Measurements from ENCODE around the gene CATSPERE.
"Not testable (repeated sequence)": the region's sequence is repeated elsewhere in the genome, so short reads cannot be mapped to it uniquely, and the experiment has no call there.

CATSPERE gene

DNA sequence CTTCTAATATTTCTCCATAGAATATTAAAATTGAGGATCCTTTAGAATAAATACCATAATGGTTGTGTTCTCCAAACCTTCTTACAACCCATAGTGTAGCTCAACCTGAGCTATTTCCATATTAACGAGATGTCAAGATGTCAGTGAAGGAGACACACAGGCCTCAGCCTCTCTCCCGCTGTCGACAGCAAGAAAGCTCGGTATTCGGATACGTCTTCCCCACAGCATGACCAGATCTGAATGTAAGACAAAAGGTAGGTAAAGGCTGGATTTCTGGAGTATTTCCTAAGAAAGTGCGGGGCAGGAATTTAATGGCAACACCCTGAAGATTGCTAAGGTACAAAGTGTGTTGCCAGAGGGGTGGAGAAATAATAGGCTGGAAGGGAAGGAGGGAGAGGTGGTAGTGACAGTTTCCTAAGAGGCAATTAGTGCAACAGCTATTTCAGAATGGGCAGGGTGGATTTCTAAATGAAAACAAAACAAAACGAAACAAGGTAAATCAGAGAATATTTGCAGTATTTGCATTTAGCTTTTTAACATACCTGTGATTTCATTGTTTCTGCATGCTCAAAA lies 11.1 kb upstream of the CATSPERE start:
- no peak for DNase-seq

DNA sequence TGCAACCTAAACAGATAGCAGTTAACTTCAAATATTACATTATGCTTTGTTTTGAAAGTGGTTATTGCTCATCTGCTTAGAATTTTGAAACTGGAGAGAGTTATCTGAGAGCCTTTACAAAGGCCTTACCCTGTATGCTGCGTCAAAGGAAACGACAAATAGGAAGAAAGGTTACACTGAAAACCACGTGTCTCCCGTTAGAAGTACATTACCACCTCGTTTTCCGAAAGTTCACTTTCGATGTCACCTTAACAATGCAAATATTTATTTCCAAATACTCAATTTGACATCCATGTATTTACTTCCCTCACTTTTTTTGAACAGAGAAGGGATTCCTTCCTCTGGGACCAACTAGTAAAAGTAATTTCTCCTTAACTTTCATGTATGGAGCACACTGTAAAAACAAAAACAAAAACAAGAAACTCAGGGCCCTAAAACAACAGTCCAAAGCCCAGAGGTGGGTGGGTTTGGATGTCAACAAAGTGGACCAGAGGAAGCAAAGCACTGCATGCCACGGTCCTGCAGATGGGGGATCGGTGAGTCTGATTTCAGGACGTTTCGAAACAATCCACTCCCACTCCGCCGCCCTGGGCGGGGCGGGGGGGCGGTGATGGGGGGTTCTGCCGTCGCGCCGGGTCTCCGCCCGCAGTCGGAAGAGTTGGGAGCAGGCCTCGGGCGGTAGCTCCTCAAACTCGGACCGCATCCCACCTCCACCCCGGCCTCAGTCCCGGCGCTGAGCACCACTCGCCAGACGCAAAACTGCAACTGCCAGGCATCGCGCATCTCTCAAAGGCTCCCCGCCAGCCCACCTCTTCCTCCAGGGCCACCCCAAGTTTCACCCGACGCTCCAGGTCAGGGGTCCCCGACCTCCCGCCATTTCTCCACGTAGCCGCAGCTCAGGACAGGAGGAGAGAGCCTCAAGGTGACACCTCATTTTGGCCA lies 10.2 kb upstream of the CATSPERE start:
- peak; percentile 38 for DNase-seq

DNA sequence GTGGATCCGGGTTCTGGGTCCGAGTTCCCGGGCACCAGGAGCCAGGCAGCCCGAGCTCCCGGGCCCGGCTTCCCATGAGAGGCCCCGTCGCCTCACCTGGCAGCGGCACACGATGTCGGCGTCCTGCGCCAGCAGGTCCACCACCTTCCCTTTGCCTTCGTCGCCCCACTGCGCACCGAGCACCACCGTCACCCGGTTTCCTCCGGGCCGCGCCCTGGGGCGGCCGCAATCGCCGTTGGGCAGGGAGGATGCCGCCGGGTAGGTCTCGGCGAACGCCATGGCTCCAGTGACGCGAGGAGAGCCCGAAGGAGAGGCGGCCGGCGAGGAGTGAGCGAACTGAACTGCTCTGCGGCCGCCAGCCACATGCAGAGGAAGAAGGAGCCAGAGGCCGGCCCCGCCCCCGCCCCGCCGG lies 9.5 kb upstream of the CATSPERE start, which contains the start of gene ADSS2:
TSS of gene ADSS2 (minus strand) at position 371 of the 412 bp plus-strand sequence. CDS start at position 279, 92 bp downstream.
- no peak for DNase-seq

DNA sequence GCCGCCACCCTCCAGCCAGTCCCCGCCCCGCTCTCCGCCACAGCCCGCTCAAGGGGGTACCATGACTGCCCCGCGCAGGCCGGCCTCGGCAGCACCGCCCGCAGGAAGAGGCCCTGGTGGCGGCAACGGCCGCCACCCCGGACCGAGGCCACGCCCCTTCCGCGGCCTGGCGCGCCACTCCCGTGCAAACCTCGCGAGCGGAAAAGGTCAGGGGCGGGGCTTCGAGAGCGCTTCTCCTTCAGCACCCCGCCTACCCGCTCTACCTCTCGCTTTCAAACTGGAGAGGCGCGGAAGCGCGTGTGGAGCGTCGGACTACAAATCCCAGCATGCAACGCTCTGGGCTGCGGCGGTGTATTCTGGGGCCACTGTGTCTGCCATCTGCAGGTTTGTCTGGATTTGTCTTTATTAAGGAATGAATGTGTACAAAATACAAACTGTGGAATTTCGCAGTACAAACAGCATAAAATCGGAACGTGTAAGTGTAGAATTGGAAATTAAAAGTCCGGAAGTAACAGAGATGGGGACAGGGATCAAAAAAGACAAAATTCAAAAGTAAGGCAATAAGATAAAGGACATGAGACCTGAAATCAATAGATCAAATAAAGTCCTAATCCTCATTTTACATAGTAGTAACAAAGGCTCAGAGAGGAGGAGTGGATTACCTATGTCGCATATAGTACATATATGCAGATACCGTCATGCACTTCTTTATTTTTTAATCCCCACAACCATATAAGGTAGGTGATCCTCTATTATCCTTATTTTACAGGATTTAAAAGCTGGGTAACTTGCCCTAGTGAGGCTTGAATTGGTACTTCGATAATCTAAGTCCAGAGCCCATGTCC lies 8.9 kb upstream of the CATSPERE start:
- DNase-seq: peak; percentile 99

DNA sequence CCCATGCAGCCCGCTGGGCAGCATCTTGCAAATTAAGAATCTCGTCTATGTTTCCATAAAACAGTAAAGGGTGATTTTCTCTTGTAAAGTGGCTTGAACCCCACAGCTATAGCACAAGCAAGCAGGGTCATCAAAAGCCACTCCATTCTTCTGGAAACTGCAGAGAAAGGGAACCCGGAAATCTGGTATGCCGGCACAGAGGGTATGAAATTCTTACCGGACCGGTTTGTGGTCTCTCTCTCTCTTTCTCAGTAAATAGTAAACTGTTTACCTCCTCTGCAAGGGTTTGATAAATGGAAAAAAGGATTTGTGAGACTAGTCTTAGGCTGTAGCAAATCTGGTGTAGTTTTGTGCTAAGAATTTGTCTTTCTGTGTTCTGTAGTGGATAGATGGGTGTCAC lies 6.7 kb upstream of the CATSPERE start:
- DNase-seq: no peak

DNA sequence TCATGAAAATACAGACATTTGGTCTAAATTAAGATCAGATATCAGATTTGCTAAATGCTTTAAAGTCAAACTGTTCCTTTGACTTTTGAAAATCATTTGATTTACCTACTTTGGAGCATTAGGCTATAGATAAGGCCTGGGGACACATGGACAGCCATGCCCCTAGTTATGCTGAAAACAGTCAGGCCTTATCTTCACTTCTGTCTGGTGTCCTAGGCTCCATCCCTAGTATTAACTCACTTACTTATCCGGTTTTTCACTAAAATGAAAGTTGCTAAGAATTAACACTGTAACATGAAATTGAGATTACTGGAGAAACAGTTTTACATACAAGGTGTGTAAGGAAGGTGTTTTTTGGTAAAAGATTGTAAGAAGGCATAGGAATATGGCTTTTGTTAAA lies 4.5 kb upstream of the CATSPERE start:
- no peak for DNase-seq

DNA sequence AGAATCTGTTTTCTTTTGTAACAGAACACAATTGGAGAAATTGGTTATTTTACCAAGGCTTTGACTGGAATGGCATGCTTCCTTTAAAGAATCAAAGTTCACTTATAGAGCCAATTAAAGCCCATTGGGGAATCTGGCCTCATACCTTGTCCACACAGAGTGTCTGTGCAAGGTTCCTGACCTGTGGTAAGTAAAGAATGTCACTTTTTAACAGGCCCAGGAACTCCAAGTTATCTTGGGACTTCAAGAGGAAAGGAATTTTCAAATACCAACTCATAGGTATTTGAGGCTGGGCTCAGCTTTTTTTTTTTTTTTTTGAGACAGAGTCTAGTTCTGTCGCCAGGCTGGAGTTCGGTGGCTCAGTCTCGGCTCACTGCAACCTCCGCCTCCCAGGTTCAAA lies 2.3 kb upstream of the CATSPERE start:
- DNase-seq: no peak

DNA sequence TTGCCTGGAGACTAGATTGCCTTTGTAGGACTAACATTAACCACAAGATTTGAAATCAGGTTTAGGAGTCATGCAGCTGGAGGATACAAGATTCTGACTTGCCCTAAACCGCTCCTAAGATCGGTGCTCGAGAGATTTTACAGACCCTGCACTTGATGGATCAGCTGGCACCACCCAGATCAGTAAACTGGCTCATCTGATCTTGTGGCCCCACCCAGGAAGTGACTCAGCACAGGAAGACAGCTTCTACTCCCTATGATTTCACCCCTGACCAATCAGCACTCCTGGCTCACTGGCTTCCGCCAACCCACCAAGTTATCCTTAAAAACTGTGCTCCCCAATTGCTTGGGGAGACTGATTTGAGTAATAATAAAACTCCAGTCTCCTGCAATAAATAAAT lies 876 bp upstream of the CATSPERE start:
- DNase-seq: no peak

DNA sequence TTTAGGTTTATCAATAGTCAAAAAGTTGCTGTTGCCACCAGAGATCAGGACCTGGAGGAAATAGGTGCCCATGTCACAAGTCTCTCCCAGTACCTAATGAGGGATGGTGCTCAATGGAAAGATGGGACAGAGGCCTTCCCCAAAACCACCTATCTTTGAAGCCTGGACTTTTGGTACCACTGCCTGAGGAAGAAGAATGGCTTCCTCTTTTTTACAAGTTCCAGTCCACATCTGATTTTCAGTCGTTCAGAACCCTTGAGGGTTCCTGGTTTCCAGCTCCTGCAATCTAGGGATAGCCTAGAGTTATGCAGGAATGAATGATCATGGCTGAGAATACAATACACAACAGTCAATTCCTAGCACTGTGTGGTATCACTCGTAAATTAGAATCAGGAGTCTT lies 5.7 kb downstream of the CATSPERE start:
- no peak for DNase-seq

DNA sequence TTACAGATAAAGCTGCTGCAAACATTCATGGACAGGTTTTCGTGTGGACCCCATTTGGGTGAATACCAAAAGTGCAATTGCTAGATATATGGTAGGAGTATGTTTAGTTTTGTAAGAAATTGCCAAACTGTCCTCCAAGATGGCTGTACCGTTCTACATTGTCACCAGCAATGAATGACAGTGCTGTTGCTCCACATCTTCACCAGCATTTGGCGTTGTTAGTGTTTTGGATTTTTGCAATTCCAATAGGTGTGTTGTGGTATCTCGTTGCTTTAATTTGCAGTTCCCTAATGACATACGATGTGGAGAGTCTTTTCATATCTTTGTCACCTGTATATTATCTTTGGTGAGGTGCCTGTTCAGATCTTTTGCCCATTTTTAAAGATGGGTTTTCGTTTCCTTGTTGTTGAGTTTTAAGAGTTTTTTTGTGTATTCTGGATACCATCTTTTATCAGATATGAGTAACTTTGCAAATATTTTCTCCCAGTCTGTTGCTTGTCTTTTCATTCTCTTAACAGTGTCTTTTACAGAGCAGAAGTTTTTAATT lies 12.1 kb downstream of the CATSPERE start:
- DNase-seq: no peak

DNA sequence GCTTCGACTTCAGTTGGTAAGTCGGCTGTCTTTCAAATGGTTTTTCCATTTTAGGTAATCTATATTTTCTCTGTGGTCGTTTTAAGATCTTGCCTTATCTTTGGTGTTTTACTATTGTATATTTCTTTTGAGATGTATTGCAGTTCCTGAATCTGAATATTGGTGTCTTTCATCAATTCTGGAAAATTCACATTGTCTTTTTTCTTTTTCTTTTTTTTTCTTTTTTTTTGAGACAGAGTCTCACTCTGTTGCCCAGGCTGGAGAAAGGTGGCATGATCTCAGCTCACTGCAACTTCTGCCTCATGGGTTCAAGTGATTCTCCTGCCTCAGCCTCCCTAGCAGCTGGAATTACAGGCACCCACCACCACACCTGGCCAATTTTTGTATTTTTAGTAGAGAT lies 23.9 kb downstream of the CATSPERE start:
- not testable (repeated sequence) for DNase-seq

DNA sequence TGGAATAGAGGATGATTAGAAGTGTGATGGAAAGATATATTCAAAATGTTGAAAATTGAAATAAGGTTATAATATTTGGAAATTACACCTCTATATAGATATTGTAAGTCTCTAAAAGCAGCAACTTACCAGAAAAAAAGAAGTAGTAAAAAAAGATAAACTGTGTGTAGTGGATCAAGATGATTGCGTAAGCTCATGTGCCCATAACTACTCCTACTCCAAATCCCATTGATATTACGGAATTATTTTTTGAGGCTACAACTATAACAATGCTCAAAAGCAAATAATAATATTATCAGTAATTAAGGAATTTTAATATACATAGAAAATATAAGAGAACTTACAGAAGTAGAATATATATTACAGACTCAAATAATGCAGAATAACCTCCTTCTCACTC lies 33.6 kb downstream of the CATSPERE start:
- DNase-seq: no peak

DNA sequence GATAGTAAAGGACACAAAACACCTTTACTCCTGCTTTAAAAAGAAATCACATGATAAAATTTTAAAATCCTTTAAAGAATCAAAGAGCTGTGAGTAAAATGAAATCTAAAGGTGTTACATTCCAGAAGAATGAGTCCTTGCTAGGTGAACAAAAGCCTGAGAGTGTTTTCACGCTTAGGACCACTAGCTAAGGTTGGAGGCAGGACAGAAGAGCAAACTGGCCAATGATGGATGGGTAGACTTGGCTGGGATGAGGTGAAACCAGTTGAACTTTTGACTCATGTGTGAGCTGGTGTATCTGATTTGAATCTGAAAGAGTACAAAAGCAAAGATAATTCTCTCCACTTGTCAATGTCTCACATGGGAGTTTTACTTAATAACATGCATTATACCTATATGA lies 35.1 kb downstream of the CATSPERE start:
- no peak for DNase-seq

DNA sequence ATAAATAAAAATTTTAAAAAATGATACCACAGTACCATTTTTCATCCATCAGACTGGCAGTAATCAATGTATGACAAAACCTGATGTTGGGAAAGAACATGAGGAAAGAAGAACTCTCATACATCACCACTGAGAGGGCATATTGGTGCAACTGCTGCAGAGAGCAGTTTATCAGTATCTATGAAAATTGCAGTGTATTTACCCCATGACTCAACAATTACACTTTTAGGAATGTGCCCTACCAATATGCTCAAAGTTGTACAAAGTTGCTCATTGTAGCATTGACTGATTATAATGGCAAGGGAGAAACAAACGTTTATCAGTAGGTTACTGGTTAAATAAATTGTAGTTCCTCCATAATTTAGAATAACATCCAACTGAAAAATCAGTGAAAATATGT lies 36.7 kb downstream of the CATSPERE start:
- DNase-seq: no peak

DNA sequence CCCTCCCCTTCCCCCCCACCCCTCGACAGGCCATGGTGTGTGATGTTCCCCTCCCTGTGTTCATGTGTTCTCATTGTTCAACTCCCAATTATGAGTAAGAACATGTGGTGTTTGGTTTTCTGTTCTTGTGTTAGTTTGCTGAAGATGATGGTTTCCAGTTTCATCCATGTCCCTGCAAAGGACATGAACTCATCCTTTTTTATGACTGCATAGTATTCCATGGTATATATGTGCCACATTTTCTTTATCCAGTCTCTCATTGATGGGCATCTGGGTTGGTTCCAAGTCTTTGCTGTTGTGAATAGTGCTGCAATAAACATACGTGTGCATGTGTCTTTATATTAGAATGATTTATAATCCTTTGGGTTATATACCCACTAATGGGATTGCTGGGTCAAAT lies 38.4 kb downstream of the CATSPERE start:
- DNase-seq: not testable (repeated sequence)

DNA sequence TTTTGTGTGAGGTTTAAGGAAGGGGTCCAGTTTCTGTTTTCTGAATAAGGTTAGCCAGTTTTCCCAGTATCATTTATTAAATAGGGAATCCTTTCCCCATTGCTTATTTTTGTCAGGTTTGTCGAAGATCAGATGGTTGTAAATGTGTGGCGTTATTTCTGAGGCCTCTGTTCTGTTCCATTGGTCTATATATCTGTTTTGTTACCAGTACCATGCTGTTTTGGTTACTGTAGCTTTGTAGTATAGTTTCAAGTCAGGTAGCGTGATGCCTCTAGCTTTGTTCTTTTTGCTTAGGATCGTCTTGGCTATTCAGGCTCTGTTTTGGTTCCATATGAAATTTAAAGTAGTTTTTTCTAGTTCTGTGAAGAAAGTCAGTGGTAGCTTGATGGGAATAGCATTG lies 39.4 kb downstream of the CATSPERE start:
- DNase-seq: not testable (repeated sequence)

DNA sequence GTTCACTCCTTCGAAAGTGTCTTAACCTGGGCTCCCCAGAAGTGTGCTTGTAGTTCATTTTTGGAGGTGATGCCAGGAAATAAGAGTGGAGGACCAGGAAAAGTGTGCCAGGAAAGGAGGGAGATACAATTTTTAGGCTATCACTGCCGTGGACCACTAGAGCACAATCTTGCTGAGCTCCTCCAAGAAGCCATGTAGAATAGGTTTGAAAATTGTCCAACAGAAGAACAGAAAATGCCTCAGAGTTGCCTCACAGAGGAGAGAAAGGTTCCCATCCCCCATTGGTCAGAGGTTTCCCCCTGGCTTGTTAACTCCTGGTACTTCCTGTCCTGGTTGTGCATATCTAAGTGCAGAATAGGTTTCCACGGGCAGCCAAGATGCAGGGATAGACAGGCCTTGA lies 41.6 kb downstream of the CATSPERE start:
- DNase-seq: no peak

DNA sequence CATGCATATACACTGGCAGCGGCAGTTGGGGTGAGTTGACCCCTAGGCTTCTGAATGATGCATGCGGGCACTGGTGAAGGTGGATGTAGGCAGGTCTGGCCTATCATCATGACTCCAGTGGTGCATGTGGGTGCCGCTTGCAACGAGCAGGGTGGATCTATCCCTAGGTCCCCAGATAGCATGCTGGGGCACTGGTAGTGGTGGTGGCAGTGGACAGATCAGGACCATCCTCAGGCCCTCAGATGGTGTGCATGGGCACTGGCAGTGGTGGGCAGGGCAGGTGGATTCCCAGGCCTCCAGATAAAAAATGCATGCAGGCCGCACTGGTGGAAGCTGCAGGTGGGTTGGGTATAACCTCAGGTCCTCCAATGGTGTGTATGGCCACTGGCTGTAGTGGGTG lies 52.4 kb downstream of the CATSPERE start:
- no peak for DNase-seq

DNA sequence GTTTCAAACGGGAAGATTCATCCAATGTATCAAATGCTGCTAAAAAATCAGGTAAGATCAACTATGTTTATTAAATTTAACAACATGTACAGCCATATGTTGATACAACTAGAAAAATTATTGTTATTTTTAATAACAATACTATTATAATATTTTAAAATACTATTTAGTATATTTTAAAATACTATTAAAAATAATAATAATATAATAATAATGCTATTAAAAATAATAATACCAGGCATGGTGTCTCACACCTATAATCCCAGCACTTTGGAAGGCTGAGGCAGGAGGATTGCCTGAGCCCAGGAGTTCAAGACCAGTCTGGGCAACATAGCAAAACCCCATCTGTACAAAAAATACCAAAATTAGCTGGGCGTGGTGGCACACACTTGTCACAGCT lies 54.6 kb downstream of the CATSPERE start:
- no peak for DNase-seq

DNA sequence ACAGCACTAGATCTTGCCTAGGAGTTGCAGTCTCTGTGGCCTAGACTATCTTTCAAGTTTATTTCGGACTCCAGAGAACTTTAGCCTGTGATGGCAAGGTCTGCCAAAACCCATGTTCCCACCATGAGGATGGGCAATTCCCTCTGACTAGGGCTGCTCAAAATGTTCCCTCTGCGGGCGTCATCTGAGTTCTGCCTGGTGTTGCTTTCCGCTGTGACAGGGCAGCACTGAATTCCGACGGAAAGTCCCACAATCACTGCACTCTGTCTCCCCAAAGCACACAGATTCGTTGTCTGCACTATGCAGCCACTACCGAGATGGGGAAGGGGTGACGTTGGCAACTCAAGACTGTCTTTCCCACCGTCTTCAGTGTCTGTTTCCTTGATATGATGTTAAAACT lies 75.2 kb downstream of the CATSPERE start:
- no peak for DNase-seq

DNA sequence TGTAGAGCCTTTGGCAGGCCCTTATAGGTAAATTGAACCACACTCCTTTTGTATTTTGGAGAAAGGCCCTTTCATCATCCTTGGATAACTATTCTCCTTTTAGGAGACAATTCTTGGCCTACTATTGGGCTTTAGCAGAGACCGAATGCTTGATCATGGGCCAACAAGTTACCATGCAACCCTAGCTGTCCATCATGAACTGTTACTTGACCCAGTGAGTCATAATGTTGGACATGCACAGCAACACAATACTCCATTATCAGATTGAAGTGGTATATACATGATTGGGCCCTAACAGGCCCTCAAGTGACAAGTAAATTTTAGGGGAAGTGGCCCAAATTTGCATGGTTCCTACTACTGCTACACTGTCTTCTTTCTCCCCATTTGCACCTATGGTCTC lies 84.4 kb downstream of the CATSPERE start:
- DNase-seq: no peak

DNA sequence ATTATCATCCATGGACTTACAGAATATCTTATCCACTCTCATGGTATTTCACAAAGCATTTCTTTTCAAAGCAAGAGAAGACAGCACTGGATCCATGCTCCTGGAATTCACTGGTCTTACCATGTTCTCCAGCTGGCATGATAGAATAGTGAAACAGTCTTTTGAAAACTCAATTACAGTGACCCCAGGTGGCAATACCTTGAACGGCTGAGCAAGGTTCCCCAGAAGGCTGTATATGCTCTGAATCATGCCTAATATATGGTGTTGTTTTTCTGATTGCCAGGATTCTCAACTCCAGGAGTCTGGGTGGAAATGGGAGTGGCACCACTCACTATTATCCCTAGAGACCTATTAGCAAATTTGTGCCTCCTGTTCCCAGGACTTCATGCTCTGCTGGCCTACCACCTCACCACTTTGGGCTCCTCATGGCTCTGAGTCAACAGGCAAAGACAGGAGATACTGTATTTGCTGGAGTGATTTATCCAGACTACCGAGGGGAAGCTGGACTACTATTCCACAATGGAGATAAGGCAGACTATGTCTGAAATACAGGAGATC lies 87.6 kb downstream of the CATSPERE start:
- DNase-seq: no peak

DNA sequence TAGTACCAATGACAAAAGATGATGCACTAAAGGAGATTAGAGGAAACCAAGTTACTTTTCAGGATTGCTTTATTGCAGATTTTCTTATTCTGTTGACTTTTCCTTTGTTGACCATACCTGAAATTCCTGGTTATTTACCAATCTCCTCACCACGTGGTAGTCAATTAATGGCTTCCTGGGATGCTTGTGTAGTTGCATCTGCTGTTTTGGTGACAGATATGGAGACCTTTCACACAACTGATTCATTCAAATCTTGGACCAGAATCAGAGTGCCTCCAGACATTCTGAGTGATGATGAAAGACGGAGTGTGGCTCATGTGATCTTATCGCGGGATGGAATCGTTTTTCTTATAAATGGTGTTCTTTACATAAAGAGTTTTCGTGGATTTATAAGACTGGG lies 91.3 kb downstream of the CATSPERE start:
- no peak for DNase-seq
